ENCODE results near the gene ZNF532.
"Not testable (repeated sequence)": the region's sequence is repeated elsewhere in the genome, so short reads cannot be mapped to it uniquely, and the experiment has no call there.

The ZNF532 gene

DNA sequence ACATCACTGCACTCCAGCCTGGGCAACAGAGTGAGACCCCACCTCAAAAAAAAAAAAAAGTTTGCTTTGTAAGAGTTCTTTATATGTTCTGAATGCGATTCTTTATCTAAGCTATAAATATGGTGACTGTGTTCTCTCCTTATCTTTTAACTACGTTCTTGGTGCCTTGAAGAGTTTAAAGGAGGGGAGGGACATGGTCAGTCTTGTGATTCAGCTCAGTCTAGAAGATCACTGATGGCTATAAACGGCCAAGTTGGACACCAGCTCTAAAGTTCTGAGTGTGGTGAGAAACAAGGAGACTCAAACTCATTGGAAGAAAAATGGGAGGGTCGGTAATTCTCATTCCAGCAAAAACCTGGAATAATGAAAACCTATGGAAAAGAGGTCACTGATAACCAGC is 146.6 kb downstream of the ZNF532 start:
- DNase-seq = no peak

DNA sequence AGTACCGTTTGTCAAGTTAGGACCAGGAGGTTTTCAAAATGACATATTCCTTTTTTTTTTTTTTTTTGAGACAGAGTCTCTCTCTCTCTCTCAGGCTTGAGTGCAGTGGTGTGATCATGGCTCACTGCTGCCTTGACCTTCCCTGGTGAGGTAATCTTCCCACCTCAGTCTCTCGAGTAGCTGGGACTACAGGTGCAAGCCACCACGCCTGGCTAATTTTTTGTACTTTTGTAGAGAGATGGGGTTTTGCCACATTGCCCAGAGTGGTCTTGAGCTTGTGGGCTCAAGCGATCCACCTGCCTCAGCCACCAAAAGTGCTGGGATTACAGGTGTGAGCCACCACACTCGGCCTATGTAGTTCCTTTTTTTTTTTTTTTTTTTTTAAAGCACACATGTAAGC is 147.1 kb downstream of the ZNF532 start:
- DNase-seq = no peak

DNA sequence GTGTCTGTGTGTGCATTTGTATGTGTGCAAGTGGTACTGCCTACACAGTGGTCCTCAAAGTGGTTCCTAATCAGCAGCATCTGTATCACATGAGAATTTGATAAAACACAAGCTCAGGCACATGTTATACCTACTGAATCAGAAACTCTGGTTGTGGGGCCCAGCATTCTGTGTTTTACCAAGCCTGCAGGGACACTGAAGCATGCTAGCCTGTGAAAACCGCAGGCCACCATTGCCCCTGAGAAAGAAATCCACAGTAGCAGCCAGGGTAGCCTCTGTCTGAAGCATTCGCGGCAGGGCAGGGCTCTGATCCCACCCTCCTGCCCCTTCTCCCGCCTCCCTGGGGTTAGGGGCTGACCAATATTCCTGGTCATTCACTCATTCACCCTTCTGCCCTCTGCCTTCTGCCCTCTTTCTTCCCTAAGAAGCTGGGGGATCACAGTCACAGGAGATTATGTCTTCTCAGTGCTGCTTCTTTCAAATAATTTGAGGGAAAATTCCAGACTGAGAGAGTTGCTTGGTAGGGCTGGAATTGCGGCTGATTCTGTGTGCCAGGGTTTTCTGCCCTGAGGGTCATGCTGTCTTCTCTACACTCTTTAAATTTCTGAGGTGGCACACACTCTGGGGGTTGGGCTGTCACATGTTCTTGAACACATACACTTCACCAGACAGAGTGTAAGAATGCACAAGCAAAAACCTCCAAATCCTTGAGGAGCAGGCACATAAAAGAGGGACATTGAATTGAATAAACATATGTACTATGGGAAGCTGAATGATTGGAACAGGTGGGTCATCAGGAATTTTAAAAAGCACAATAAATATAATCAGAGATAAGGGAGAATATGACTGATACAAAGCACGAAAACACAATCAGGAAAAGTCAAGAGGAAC is 148.4 kb downstream of the ZNF532 start:
- DNase-seq = no peak

DNA sequence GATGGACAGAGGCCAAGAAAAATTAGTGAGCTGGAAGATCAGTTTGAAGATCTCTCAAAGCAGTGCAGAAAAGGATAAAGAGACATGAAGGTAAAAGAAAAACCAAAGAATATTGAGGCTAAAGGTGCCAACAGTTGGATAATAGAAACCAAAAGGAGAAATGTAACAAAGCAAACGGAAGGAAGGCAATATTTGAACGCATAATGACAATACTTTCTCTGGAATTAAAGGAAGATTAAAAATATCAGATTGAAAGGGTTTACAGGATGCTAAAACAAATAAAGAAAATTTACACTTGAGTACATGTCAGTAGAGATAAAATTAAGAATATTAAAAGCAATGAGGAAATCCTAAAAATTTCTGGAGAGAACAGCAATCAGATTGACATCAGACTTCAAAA is 149.1 kb downstream of the ZNF532 start:
- no peak for DNase-seq

DNA sequence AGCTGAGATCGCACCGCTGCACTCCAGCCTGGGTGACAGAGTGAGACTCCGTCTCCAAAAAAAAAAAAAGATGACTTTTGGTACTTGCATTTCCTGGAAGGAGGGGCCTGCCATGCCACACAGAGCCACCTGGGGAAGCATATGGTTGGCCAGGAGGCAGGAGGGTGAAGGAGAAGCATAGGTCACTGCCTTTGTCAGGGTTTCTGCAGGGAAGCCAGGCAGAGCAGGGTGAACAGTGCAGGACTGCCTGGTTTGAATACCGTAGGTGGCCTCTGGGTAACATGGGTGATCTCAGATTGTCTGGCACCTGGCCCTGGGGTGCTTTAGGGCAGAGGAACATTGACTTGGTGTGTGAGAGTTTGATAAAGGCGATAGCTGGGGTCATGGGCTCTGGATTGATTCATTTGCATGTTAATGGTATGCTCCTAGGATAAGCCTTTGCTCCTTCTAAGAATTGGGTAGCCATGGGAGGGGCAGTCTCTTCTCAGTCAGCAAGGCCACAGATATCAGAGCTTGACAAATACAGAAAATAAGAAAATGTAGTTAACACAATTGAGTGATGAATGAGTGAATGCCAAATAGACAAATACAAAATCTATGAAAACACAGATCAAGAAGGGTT is 151.0 kb downstream of the ZNF532 start:
- no peak for DNase-seq

DNA sequence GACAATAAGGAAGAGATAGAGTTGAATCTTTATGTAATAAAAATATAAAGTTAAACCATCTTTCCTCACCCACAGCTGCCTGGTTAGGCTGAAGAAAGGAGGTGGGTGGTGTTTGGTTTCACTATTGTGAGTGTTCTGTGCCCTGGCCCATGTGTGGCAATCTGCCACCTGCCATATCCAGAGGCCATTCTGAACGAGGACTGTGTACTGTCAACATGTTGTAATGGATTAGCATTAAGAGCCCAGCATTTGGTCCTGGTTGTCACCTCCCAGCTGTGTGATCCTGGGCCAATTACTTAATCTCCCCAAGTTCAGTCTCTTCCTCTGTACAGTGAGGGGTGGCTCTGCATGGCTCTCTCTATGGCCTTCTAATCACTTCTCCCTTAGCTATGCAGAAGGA is 156.8 kb downstream of the ZNF532 start:
- no peak for DNase-seq

DNA sequence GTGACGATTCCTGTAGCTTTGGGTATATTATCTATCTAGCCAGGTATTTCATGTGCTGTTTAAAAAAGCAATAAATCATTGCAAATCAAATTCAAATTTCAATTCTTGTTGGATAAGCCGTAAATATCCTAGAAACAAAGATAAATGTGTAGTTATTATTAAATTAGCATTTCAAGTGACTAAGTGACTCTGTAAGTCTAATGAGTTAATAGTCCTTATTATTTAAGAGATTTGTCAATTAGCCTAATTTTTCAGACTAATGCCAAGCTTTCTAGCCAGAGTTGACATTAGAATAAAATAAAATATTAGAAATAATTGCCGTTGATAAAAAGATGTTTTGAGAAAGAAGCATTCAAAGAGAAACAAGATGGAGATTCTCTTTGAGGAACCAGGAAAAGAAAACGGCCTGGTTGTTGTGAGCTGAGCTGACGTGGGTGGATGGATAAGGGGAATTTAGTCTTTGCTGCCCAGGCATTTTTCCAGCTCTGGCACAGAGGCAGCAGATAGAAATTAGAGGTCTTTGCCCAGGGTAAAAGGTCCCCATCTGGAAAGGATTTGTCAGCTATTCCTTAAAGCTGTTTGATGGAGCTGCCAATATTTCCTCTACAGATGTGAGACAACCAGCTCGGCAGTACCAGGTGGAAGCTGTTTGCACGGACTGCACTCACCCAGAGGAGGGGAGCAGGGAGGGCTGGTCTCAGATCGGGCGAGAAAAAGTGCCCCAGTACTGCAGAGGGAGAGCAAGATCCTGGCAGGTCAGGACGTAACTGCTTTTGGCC is 157.7 kb downstream of the ZNF532 start:
- DNase-seq = no peak

DNA sequence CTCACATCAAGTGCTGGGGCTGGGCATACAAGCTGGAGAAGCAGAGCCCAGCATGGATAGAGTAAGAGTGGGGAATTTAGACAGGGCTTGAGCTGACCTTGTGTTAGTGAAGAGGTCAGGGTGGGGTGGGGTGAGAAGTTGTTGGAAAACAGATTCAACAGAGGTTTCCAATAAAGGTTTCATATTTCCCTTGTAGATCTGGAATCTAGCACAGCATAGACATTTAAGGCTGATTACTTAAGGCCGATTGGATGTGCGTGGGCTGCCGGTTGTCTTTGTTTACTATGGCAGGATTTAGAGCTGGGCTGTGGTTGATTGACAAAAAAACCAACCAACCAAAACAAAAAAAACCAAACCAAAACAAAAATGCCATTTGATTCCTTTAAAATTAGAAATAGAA is 160.2 kb downstream of the ZNF532 start:
- DNase-seq = no peak

DNA sequence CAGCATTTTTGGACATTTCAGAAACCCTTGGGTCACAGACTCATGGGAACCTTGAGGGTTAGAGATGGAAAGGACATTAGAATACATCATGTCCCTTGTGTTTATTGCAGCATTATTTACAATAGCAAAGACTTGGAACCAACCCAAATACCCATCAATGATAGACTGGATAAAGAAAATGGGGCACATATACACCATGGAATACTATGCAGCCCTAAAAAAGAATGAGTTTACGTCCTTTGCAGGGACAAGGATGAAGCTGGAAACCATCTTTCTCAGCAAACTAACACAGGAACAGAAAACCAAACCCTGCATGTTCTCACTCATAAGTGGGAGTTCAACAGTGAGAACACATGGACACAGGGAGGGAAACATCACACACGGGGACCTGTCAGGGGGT is 160.9 kb downstream of the ZNF532 start:
- not testable (repeated sequence) for DNase-seq

DNA sequence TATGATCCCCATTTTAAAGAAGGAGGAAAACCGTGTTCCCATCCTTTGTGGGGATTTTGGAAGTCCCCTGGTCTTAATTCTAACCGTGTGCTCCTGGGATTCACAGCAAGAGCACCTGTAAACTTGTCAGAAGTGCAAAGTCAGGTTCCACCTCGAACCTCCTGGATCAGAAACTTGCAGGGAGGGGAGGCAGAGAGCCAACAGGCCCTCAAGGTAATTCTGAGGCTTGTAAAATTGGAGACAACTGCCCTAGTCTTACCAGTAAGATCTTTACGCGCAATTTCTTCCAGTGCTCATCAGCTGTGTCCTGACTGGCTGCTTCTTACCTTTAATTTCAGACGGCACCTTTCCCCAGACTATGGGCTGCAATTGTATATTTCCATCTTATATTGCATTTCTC is 161.7 kb downstream of the ZNF532 start:
- DNase-seq = no peak

DNA sequence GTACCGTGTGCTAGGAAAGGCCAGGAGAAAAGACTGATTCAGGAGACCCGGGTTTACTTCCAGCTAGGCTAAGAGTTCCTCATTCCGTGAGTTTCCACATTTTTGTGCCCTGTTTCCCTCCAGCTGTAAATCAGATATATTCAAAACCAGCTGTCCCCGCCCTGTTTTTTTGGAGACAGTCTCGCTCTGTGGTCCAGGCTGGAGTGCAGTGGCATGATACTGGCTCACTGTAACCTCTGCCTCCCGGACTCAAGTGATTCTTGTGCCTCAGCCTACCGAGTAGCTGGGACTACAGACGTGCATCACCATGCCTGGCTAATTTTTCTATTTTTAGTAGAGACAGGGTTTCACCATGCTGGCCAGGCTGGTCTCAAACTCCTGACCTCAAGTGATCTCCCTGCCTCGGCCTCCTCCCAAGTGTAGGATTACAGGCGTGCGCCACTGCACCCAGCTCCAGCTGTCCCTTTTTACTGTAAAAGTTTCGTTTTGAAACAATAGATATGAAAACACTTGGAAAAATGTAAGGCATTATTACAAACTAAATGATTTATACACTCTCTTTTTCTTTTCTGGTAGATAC is 162.2 kb downstream of the ZNF532 start:
- no peak for DNase-seq

DNA sequence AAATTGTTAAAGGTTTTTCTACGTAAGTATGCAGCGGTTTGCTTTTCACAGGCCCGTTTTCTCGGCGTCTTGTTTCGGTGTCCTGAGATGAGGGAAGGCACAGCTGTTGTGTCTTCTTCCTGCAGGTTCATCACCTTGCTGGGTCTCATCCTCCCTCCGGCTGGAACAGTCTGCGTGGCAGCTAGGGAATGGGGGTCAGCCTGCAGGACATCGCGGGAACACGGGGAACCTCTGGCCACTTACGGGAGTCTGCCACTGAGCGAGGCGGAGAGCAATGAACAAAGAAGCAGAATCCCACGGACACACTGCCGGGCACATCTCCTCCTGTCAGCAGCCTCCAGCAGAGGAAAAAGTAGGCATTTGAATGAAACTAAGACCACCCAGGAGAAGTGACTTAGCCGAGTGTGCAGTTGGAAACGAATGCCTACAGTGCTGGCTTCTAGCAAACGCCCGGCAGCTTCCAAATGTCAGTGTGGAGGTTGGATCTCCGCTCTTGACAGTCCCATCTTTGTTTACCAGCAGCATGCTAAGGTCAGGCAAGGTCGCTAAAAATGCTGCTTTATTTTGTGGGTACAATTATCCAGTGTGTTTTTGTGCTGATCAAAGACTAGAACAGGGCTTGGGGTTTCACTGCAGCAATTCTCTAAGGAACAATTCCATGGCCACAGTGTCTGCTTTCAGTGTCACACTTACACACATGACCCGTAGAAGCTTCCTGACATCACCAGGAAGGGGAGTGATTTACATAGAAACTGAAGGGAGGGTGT is 165.2 kb downstream of the ZNF532 start:
- DNase-seq = no peak

DNA sequence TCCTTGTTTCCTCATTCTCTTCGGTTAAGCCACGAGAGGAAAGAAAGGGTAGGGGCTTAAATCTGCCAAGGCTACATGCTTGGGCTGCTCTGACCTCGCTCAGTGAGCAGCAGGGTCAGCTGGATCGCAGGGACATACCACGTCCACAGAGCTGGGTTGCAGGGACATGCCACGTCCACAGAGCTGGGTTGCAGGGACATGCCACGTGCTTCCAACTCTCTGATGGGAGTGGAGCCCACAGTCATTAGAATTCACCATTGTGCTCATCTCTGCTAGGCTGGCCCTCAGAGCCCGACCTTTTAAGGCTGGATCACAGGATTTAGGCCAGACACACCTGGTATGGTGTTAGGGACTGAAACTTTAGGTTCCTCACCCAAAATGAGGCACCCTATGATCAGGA is 167.6 kb downstream of the ZNF532 start:
- no peak for DNase-seq

DNA sequence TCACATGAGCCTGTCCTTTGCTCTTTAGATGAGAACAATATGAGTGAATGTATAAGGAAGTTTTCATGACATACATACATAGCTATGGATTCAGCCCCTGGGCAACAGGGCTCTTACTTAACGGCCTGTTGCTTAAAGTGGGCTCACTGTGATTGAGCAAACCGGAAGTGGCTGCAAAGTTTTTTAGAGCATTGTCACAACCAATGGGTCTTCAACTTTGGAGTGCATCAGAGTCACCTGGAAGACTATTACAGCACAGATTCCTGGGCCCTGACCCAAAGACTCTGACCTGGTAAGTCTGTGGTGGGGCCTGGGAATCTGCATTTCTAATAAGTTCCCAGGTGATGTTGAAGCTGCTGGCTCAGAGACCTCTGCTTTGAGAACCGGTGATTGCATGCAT is 168.7 kb downstream of the ZNF532 start:
- no peak for DNase-seq

DNA sequence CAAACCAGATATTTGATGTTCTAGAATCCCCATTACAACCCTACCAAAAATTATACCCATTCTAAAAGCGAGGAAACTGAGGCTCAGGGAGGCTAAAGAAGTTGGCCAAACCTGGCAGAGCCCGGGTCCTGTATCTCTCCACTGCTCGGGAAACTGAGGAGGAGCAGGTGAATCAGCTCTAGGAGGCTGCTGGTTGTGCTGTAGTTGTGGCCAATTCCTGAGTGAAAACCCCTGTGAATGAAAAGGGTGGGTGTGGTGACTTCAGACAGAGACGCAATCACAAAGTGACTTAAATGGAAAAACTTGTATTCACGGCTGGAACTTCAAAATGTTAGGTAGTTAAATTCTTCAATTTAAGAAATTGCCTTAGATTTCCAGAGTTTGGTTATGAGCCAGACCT is 169.3 kb downstream of the ZNF532 start:
- no peak for DNase-seq

DNA sequence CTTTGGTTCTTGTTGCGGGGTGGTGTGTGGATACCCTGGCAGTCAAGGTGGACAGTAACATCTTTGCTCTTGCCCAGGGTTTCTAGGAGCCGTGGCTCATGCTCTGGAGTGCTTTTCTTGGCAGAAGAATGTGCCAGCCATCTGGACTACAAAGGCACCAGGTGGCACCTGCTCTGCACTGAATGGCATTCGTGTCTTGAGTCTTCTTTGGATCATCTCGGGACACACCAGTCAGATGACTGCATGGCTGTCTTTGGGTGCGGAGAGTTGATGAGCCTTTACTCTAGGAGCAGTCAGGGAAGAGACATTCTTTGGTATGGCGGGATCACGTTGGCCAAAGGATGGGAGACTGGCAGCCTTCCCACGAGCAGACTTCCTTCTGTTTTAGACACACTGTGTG is 170.9 kb downstream of the ZNF532 start:
- no peak for DNase-seq
